Uterus (tissue), 2 donors: ENCODE measurements around the gene RANBP17.

Source experiments
- POLR2A ChIP-seq, 2 donors: fragments of 450-650 bp; IDR thresholded peaks; one replicate each; pipeline ENCODE4 v1.6.1; 2016; ENCODE audit warnings: antibody characterized with exemption in 2 of 2, mild to moderate bottlenecking in 1 of 2, moderate library complexity in 1 of 2
- TF ChIP-seq, protein P1 (sequence below), 4 experiments: fragments of 200-600 bp in 2 of 4; fragments of 450-650 bp in 2 of 4; sonication (generic) in 2 of 4; IDR thresholded peaks; one replicate each; pipeline ENCODE4 v1.5.1; 2016 to 2019; ENCODE audit warnings: antibody characterized with exemption in 4 of 4, mild to moderate bottlenecking in 2 of 4, moderate library complexity in 1 of 4

- TF ChIP-seq, protein P1, sequence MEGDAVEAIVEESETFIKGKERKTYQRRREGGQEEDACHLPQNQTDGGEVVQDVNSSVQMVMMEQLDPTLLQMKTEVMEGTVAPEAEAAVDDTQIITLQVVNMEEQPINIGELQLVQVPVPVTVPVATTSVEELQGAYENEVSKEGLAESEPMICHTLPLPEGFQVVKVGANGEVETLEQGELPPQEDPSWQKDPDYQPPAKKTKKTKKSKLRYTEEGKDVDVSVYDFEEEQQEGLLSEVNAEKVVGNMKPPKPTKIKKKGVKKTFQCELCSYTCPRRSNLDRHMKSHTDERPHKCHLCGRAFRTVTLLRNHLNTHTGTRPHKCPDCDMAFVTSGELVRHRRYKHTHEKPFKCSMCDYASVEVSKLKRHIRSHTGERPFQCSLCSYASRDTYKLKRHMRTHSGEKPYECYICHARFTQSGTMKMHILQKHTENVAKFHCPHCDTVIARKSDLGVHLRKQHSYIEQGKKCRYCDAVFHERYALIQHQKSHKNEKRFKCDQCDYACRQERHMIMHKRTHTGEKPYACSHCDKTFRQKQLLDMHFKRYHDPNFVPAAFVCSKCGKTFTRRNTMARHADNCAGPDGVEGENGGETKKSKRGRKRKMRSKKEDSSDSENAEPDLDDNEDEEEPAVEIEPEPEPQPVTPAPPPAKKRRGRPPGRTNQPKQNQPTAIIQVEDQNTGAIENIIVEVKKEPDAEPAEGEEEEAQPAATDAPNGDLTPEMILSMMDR (IDR thresholded peaks at IDR 0.05): no peak
- TF ChIP-seq POLR2A (IDR thresholded peaks at IDR 0.05): no peak
Observed at GRCh38 chr5:171340042-171340441, 478.2 kb downstream of the RANBP17 start.
